Spinal cord (tissue), 10 donors: Measurements from ENCODE around the gene TFDP1. TPM values are rescaled to one million over a fixed set of nuclear protein-coding genes. Genes with fewer than 3 reads are reported as not detected.

Experiments used
- DNase-seq, 6 donors: peaks; one replicate each; pipeline versions ENCODE4 v3.0.0 to v3.0.0-alpha.2; 2013 to 2015; ENCODE audit warnings: low spot score in 6 of 6, low read depth in 4 of 6
- H3K27ac ChIP-seq: one replicate; pipeline ENCODE4 v1.5.1; 2013; ENCODE audit warnings: low read depth, low read length, control low read depth
- H3K27me3 ChIP-seq: one replicate; pipeline ENCODE4 v1.6.1; 2013; ENCODE audit warnings: low read length; ENCODE audit not compliant: control insufficient read depth, insufficient read depth
- H3K36me3 ChIP-seq: one replicate; pipeline ENCODE4 v1.6.1; 2013; ENCODE audit warnings: low read length; ENCODE audit not compliant: control insufficient read depth, insufficient read depth
- H3K4me1 ChIP-seq: one replicate; pipeline ENCODE4 v1.6.1; 2013; ENCODE audit warnings: low read length; ENCODE audit not compliant: control insufficient read depth, insufficient read depth
- H3K4me3 ChIP-seq: one replicate; pipeline ENCODE4 v1.5.1; 2013; ENCODE audit warnings: low read depth, low read length, control low read depth
- H3K9me3 ChIP-seq: one replicate; pipeline ENCODE4 v1.6.1; 2013; ENCODE audit warnings: low read length; ENCODE audit not compliant: control insufficient read depth, insufficient read depth
- WGBS: methylation state at CpG from one replicate; pipeline ENCODE4 v1.1.5; 2013; ENCODE audit warnings: missing lambda C conversion rate; ENCODE audit not compliant: insufficient coverage; 5-methylcytosine and 5-hydroxymethylcytosine counted together
- polyA plus RNA-seq, 2 donors: library from polyadenylated mRNA; unstranded; fragments of 120-200 nt; gene quantifications; one replicate each; pipeline ENCODE4 v1.2.1, GENCODE V29; 2013; ENCODE audit not compliant: insufficient read length in 2 of 2
- total RNA-seq, 2 donors: library from RNA; depleted of rRNA in 1 of 2; stranded (reverse); fragments of 120-200 nt in 1 of 2; fragments of >200 nt in 1 of 2; gene quantifications; one replicate each; pipeline versions ENCODE4 v1.2.3 to v1.2.4, GENCODE V29; 2013 to 2014
- donor health status: healthy.

The TFDP1 gene
- total and polyA plus RNA-seq, 4 donors: 43.9 to 87.7 (median 63.8) TPM

DNA sequence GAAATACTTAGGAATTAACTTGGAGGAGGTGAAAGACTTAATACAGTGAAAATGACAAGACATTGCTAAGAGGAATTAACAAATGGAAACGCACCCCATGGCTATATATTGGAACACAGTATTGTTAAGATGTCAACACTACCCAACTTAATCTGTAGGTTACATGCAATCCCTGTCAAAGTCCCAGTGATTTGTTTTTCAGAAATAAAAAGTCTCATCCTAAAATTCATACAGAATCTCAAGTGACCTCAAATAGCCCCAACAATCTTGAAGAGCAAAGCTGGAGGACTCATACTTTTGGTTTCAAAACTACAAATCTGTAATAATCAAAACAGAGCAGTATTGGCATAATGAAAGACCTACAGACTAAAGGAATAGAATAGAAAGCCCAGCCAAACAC is 60.2 kb downstream of the TFDP1 start:
- H3K36me3 ChIP-seq: peaks cover 18% of the 10 kb centered on the region
- no peak overlapping the region for H3K4me3 ChIP-seq
- no peaks in the 10 kb centered on the region for H3K27me3 ChIP-seq
- no peaks in the 10 kb centered on the region for H3K9me3 ChIP-seq
- peaks cover 19% of the 10 kb centered on the region for H3K4me1 ChIP-seq
- no peak overlapping the region for H3K27ac ChIP-seq
- no peak for DNase-seq
- WGBS: no CpG with 5 or more reads among the region's 1 CpG

DNA sequence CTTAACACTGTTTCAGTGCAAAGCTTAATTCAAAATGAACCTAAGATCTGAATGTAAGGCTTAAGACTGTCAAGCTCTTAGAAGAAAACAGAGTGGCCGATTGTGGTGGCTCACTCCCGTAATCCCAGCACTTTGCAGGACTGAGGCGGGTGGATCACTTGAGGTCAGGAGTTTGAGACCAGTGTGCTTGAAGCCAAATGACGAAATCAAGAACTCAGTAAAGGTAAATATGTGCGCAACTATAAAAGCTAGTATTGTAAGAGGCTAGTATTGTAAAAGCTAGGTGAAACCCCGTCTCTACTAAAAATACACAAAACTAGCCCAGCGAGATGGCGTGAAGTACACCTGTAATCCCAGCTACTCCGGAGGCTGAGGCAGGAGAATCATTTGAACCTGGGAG is 60.8 kb downstream of the TFDP1 start:
- Histone ChIP-seq H3K4me3 (no peak overlapping the region), H3K27me3 (no peaks in the 10 kb centered on the region), H3K4me1 (peaks cover 19% of the 10 kb centered on the region), H3K27ac (no peak overlapping the region), H3K9me3 (no peaks in the 10 kb centered on the region), H3K36me3 (peaks cover 14% of the 10 kb centered on the region)
- WGBS: 96% methylated on average over 5 of the region's 9 CpGs
- no peak for DNase-seq

DNA sequence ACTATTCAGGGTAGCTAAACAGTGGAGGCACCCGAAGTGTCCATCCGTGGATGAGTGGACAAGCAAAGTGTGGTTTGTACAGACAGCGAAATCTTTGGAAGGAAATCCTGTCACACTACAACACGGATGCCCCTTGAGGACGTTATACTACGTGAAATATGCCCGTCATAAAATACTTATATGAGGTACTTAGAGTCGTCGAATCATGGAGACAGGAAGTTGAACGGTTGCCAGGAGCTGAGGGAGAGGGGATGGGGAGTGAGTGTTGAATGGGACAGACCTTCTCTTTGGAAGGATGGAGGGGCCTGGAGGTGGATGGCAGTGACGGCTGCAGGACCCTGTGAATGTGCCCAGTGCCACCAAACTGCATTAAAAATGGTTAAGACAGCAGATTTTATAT is 61.8 kb downstream of the TFDP1 start:
- H3K27ac ChIP-seq: no peak overlapping the region
- H3K9me3 ChIP-seq: no peaks in the 10 kb centered on the region
- no peak overlapping the region for H3K4me3 ChIP-seq
- H3K27me3 ChIP-seq: no peaks in the 10 kb centered on the region
- 58% methylated on average over 4 of the region's 11 CpGs for WGBS
- peaks cover 11% of the 10 kb centered on the region for H3K36me3 ChIP-seq
- peak in 1 of 6 donors; percentile 57 for DNase-seq
- H3K4me1 ChIP-seq: peaks cover 24% of the 10 kb centered on the region

DNA sequence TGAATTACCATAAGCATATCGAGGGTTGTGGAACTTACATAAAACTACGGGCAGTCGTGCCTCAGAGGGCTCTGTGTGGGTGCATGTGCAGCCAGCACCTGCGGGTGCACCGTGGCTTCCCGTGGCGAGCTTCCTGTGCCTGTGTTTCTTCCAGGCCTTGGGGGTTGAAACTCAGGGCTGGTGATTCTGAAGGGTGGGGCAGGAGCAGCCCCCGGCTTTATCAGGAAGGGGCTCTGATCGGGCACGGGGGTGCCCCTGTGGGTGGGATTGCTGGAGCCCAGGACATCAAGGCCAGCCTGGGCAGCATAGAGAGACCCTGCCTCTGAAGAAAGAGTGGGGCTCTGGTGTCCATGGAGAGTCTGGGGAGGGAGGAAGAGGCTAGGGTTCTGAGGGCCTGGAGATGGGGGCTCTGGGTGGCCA is 62.4 kb downstream of the TFDP1 start:
- Histone ChIP-seq H3K4me1 (peaks cover 24% of the 10 kb centered on the region), H3K4me3 (no peak overlapping the region), H3K36me3 (peaks cover 11% of the 10 kb centered on the region), H3K9me3 (no peaks in the 10 kb centered on the region), H3K27me3 (no peaks in the 10 kb centered on the region), H3K27ac (peak overlapping the region; percentile 50)
- 92% methylated on average over 9 of the region's 10 CpGs for WGBS
- DNase-seq: no peak

DNA sequence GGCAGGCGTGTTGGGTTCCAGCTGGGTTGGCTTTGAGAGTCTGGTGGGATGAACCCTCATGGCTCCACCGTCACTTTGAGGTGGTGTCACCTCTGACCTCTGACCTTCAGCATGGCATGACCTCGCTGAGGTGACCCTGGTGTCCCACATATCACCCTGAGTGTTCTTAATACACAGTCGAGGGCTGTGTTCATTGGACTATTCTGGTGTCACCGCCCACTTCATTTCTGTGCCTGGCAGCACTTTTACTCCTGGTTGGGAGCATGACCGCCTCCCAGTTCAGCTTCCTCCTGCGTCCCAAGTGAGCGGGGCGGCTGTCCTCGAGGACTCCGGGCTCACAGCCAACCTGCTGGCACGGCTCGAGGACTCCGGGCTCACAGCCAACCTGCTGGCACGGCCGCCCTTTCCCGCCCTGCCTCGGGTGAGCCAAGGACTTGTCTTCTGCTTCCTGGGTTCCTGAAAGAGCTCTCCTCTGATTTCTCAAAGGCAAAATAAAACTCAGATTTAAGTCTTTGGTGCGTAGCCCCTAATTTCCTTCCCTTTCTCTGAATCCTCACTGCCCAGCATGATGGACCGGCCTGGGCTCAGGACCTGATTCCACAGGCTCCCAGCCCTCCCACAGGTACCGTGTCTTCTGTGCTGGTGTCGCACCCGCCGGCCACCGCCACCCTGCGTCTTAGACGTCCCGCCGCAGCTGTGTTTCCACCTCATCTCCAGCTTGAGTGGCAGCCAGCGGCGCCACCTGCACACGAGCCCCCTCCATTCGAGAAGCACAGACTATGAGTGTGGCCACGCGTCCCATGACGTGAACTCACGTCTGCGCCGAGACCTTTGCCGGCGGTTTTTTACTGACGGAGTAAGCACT is 63.0 kb downstream of the TFDP1 start:
- H3K4me3 ChIP-seq: no peak overlapping the region
- H3K27ac ChIP-seq: peak overlapping the region; percentile 62
- H3K4me1 ChIP-seq: peaks cover 24% of the 10 kb centered on the region
- no peaks in the 10 kb centered on the region for H3K27me3 ChIP-seq
- peak; percentile 41 to 93 (median 68) for DNase-seq
- no peaks in the 10 kb centered on the region for H3K9me3 ChIP-seq
- 45% methylated on average over 40 of the region's 42 CpGs for WGBS
- peaks cover 15% of the 10 kb centered on the region for H3K36me3 ChIP-seq

DNA sequence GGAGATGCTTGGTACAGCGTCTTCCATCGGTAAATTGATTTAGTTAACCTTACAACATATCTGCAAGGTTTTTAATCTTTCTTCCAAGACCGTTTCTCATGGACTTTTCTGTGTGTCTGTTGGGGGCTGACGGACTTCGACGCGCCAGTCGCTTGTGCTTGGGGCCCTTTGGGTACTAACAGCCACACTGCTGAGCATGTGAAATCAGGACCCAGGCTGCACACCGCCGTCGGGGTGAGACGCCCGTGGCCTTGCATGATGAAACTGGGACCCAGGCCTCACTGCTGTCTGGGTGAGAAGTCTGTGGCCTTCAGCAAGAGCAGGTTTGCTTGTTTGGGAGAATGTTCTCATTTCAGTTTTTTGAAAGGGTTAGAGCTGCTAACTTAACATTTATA is 63.7 kb downstream of the TFDP1 start:
- Histone ChIP-seq H3K36me3 (peaks cover 18% of the 10 kb centered on the region), H3K27ac (no peak overlapping the region), H3K4me3 (no peak overlapping the region), H3K27me3 (no peaks in the 10 kb centered on the region), H3K4me1 (peaks cover 27% of the 10 kb centered on the region), H3K9me3 (no peaks in the 10 kb centered on the region)
- no peak for DNase-seq
- WGBS: 91% methylated on average over 11 of the region's 13 CpGs

DNA sequence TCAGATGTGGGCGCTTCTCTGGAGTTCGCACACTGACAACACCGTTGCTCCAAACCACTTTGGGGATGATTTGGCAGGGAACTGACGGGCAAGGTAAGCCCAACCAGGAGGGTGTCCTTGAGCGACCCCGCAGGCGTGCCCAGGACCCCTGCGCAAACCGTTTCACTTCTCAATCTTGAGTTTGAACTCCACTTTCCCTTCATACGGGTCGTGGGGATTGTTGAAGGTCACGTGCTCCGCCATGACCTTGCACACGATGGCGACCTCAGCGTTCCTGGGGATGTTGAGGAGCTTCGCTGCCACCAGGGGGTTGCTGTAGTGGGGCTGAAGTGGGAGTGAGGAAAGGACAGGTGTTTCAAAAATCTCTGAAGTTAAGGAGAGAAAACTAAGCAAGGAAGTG is 64.7 kb downstream of the TFDP1 start:
- H3K36me3 ChIP-seq: peaks cover 18% of the 10 kb centered on the region
- H3K9me3 ChIP-seq: no peaks in the 10 kb centered on the region
- H3K27ac ChIP-seq: no peak overlapping the region
- DNase-seq: no peak
- H3K27me3 ChIP-seq: no peaks in the 10 kb centered on the region
- H3K4me3 ChIP-seq: no peak overlapping the region
- WGBS: 85% methylated on average over 12 of the region's 17 CpGs
- peaks cover 34% of the 10 kb centered on the region for H3K4me1 ChIP-seq

DNA sequence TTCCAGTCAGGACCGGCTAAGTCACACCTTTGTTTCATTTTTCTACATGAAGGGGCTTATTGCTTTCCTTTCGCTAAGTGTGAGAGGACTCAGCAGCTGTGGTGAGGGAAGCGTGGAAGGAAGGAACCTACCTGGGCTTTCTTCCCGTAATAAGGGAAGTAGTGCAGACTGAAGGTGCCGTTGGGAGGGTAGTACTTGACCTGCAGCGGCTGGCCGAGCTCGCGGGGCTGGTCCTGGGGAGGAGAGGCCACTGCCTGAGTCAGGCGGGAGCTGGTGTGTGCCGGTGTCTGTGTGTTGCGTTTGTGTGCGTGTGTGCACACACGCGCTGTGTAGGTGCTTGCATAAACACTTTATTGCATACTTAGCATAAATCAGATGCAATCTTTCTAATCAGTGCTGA is 65.7 kb downstream of the TFDP1 start:
- Histone ChIP-seq H3K4me1 (peaks cover 44% of the 10 kb centered on the region), H3K27ac (no peak overlapping the region), H3K9me3 (no peaks in the 10 kb centered on the region), H3K4me3 (no peak overlapping the region), H3K27me3 (no peaks in the 10 kb centered on the region), H3K36me3 (peaks cover 18% of the 10 kb centered on the region)
- no peak for DNase-seq
- 98% methylated on average over 11 of the region's 15 CpGs for WGBS

DNA sequence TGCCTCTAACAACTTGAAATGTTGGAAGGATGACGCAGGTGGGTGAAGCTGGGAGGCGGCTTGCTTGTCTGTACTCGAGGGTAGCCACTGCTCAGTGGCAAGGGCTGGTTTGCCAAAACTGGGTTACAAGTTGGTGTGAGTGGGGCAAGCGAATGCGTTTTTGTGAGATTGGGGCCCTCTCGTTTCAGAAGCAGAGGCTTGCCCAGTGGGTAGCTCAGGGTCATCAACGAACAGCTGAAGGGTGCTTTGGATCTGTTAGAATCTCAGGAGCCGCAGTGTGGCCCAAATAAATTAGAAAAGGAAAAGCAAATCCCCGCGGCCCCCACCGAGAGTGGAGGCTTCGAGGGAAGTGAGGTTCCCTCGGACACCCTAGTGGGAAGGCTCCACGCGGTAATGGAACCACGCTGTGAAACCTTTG is 66.2 kb downstream of the TFDP1 start:
- no peaks in the 10 kb centered on the region for H3K27me3 ChIP-seq
- H3K4me3 ChIP-seq: no peak overlapping the region
- no peak overlapping the region for H3K27ac ChIP-seq
- 90% methylated on average over 13 of the region's 16 CpGs for WGBS
- no peaks in the 10 kb centered on the region for H3K9me3 ChIP-seq
- no peak for DNase-seq
- H3K4me1 ChIP-seq: peaks cover 49% of the 10 kb centered on the region
- peaks cover 18% of the 10 kb centered on the region for H3K36me3 ChIP-seq
